HepG2 (cell line): ENCODE results near the gene SCN9A.

Experiments
- GPN1 ChIP-seq: sonication (generic); formaldehyde crosslinking; IDR thresholded peaks from 2 replicates; pipeline ENCODE4 v1.5.1; 2020; ENCODE audit warnings: missing genetic modification reagents, borderline replicate concordance
- NCOA5 ChIP-seq: sonication (generic); formaldehyde crosslinking; IDR thresholded peaks from 2 replicates; pipeline ENCODE4 v1.4.0; 2020; ENCODE audit warnings: missing genetic modification reagents
- ZNF703 ChIP-seq: sonication (generic); formaldehyde crosslinking; IDR thresholded peaks from 2 replicates; pipeline ENCODE4 v1.5.1; 2020; ENCODE audit warnings: missing genetic modification reagents, mild to moderate bottlenecking, moderate library complexity, borderline replicate concordance
- TF ChIP-seq, protein P1 (sequence below): sonication (generic); formaldehyde crosslinking; IDR thresholded peaks from 2 replicates; pipeline ENCODE4 v1.4.0; 2020; ENCODE audit warnings: missing genetic modification reagents

- no peak for TF ChIP-seq ZNF703
- no peak for TF ChIP-seq GPN1 (CRISPR knock-in tag)
- TF ChIP-seq, protein P1, sequence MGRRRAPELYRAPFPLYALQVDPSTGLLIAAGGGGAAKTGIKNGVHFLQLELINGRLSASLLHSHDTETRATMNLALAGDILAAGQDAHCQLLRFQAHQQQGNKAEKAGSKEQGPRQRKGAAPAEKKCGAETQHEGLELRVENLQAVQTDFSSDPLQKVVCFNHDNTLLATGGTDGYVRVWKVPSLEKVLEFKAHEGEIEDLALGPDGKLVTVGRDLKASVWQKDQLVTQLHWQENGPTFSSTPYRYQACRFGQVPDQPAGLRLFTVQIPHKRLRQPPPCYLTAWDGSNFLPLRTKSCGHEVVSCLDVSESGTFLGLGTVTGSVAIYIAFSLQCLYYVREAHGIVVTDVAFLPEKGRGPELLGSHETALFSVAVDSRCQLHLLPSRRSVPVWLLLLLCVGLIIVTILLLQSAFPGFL: no peak
- no peak for TF ChIP-seq NCOA5 (CRISPR knock-in tag)
These were observed 25.2 kb downstream of the SCN9A start for GRCh38 chr2:166350525-166350924.
